CD4-positive, alpha-beta T cell treated with Interleukin-12 subunit alpha and Interleukin-12 subunit beta, for 1 hour (primary cell): ENCODE data around the gene COG2.

Experiments used
- DNase-seq: peaks from one replicate; pipeline ENCODE4 v3.0.0-alpha.2; 2020

The COG2 gene

GRCh38 chr1:230725256-230726012, 83.2 kb downstream of the COG2 start:
- DNase-seq = no peak

GRCh38 chr1:230728710-230729392, 86.6 kb downstream of the COG2 start:
- DNase-seq = no peak

GRCh38 chr1:230730977-230731376, 88.7 kb downstream of the COG2 start:
- no peak for DNase-seq

- no peak for DNase-seq
Measured at GRCh38 chr1:230735447-230735846, 93.2 kb downstream of the COG2 start.

- no peak for DNase-seq
Measured at GRCh38 chr1:230737622-230738262, 95.5 kb downstream of the COG2 start.

GRCh38 chr1:230739564-230740290, 97.4 kb downstream of the COG2 start:
- DNase-seq = no peak
